Brain microvascular endothelial cell (primary cell): Measurements from ENCODE around the gene PSENEN.

Experiments
- DNase-seq: peaks from one replicate; pipeline ENCODE4 v3.0.0-alpha.2; 2020
- H3K27ac ChIP-seq: fragments of 250-450 bp; sonication (Bioruptor Pico); 2 replicates; pipeline ENCODE4 v1.5.1; 2020; ENCODE audit warnings: mild to moderate bottlenecking, moderate library complexity
- H3K27me3 ChIP-seq: fragments of 250-450 bp; sonication (Bioruptor Pico); replicated peaks from 2 replicates; pipeline ENCODE4 v1.5.1; 2020; ENCODE audit warnings: mild to moderate bottlenecking
- H3K36me3 ChIP-seq: fragments of 250-450 bp; sonication (Bioruptor Pico); replicated peaks from 2 replicates; pipeline ENCODE4 v1.5.1; 2020; ENCODE audit warnings: mild to moderate bottlenecking
- H3K4me3 ChIP-seq: 2 replicates; pipeline ENCODE4 v1.5.1; 2011; ENCODE audit warnings: low read depth, mild to moderate bottlenecking, control low read depth, low read length, moderate library complexity
- in situ Hi-C: cut with HindIII; loops from 2 replicates; pipeline ENCODE4 v1.10.0; 2017; ENCODE audit warnings: low sequenced_read_pairs, low pct_ligation_motif_present
- TF ChIP-seq, protein P1 (sequence below): IDR thresholded peaks from 2 replicates; pipeline ENCODE4 v1.5.1; 2011; ENCODE audit warnings: low read depth, mild to moderate bottlenecking, moderate library complexity, low read length, control low read depth, inconsistent platforms; ENCODE audit errors: missing control alignments

PSENEN gene

DNA sequence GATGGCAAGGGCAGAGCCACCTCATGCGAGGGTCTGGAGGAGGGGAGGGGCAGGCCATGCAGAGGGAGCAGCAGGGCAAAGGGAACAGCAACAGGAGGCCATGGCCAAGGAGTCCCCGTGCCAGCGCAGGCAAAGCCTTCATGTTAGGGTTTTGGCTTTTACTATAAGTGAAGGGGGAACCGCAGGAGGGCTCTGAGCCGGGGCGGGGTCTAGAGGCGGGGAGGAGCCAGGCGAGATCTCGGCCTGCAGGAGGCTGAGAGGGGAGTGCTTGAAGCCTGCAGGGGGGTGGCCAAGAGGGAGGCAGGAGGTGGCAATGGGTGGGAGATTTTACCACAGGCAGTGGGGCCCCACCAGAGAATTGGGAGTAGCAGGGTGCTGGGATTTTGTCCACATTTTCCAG, 36.2 kb downstream of the PSENEN start:
- no peak for DNase-seq
- Histone ChIP-seq H3K27me3 (no peaks in the 10 kb centered on the region), H3K4me3 (no peak overlapping the region), H3K27ac (no peak overlapping the region), H3K36me3 (no peaks in the 10 kb centered on the region)
- in situ Hi-C loops = no loop called here
- TF ChIP-seq, protein P1, sequence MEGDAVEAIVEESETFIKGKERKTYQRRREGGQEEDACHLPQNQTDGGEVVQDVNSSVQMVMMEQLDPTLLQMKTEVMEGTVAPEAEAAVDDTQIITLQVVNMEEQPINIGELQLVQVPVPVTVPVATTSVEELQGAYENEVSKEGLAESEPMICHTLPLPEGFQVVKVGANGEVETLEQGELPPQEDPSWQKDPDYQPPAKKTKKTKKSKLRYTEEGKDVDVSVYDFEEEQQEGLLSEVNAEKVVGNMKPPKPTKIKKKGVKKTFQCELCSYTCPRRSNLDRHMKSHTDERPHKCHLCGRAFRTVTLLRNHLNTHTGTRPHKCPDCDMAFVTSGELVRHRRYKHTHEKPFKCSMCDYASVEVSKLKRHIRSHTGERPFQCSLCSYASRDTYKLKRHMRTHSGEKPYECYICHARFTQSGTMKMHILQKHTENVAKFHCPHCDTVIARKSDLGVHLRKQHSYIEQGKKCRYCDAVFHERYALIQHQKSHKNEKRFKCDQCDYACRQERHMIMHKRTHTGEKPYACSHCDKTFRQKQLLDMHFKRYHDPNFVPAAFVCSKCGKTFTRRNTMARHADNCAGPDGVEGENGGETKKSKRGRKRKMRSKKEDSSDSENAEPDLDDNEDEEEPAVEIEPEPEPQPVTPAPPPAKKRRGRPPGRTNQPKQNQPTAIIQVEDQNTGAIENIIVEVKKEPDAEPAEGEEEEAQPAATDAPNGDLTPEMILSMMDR = no peak

DNA sequence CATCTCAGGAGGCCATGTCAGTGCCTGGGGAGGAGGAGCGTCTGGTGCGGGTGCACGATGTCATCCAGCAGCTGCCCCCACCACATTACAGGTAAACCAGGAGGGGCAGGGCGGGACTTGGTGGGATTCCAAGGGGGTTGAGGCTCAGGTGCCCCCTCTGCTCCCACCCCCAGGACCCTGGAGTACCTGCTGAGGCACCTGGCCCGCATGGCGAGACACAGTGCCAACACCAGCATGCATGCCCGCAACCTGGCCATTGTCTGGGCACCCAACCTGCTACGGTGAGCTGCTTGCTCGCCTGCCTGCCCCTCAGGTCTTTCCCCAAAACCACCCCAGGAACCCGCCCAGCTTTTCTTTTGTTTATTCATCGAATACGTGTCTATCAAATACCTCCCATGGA, 37.1 kb downstream of the PSENEN start:
- no peak overlapping the region for H3K27ac ChIP-seq
- no peaks in the 10 kb centered on the region for H3K36me3 ChIP-seq
- no peak for DNase-seq
- TF ChIP-seq, protein P1 = no peak
- H3K4me3 ChIP-seq = no peak overlapping the region
- in situ Hi-C loops = no loop called here
- H3K27me3 ChIP-seq = no peaks in the 10 kb centered on the region

DNA sequence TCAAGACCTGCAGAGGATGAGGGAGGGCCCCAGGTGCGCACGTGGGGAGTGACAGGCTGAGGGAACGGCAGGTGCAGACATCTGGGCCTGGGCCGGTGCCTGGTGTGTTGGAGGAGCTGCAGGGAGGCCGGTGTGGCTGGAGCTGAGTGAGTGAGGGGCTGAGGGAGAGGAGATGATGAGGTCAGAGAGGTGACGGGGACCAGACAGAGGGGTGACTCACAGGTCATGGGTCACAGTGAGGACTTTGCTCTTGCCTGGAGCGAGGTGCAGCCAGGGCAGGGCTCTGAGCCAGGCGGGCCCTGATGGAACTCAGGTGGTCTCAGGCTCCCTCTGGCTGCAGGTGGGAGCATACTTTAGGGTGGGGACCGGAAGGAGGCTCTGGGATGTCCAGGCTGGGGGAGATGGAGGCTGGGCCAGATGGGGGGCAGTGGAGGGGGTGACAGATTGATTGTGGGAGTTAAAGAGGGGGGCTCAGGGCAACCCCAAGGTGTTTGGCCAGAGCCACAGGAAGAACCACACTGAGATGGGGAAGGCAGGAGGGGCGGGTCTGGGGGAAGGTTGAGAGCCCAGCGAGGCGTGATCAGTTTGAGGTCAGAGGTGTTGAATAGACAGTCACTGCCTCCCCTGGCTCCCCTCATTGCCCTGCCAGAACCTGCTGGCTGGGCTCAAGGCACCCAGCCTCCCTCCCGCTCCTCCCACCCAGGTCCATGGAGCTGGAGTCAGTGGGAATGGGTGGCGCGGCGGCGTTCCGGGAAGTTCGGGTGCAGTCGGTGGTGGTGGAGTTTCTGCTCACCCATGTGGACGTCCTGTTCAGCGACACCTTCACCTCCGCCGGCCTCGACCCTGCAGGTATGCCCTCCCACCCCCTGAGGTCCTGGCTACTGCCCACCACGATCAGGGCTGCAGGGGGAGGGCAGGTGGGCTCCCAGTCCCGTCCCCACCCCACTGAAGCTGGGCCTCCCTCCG, 38.3 kb downstream of the PSENEN start:
- DNase-seq = no peak
- TF ChIP-seq, protein P1 = peak; percentile 17
- Histone ChIP-seq H3K4me3 (no peak overlapping the region), H3K27me3 (no peaks in the 10 kb centered on the region), H3K36me3 (no peaks in the 10 kb centered on the region), H3K27ac (no peak overlapping the region)
- in situ Hi-C loops = no loop called here

DNA sequence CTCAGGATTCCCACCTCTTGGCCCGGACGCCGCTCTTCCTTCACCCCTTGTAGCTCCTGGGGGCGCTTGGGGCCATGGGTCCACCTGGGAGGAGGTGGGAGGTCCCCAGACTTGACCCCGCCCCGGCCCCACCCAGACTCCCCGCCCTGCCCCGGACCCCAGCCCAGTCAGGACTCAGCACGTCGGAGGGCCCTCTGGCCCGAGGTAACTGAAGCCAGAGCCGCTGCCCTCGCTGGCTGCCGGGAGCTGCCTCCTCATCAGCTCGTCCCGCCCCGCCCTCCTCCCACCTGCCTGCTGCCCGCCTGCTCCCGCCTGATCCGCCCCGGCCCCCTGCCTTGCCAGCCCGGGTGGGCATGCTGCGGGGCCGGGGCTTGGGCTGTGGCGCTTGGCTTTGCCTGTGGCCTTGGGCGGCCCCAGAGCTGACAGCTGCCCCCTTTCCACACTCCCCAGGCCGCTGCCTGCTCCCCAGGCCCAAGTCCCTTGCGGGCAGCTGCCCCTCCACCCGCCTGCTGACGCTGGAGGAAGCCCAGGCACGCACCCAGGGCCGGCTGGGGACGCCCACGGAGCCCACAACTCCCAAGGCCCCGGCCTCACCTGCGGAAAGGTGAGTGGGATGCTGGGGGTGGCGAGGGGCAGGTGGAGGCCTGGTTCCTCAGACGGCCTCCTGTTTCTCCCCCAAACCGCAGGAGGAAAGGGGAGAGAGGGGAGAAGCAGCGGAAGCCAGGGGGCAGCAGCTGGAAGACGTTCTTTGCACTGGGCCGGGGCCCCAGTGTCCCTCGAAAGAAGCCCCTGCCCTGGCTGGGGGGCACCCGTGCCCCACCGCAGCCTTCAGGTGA, 39.3 kb downstream of the PSENEN start:
- Histone ChIP-seq H3K27me3 (no peaks in the 10 kb centered on the region), H3K27ac (no peak overlapping the region), H3K36me3 (no peaks in the 10 kb centered on the region), H3K4me3 (no peak overlapping the region)
- in situ Hi-C loops = no loop called here
- TF ChIP-seq, protein P1 = no peak
- no peak for DNase-seq

DNA sequence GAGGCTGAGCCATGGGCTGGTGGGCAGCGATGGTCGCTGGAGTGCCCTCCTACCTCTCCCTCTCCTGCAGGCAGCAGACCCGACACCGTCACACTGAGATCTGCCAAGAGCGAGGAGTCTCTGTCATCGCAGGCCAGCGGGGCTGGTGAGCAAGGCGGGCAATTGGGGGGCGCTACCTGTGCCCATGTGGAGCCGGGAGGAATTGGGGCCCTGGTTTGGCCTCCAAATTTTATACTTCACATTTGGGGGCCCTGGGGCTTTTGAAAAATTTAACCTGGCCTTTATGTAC, 39.8 kb downstream of the PSENEN start:
- DNase-seq = no peak
- Histone ChIP-seq H3K36me3 (no peaks in the 10 kb centered on the region), H3K27ac (no peak overlapping the region), H3K27me3 (no peaks in the 10 kb centered on the region), H3K4me3 (no peak overlapping the region)
- in situ Hi-C loops = no loop called here
- TF ChIP-seq, protein P1 = no peak
